GM12801 (cell line): ENCODE results near the gene IZUMO4.

Experiments used
- CTCF ChIP-seq: IDR thresholded peaks from one replicate; pipeline ENCODE4 v1.5.1; 2011; ENCODE audit warnings: control low read depth; ENCODE audit not compliant: insufficient read length; ENCODE audit errors: extremely low read depth

Gene IZUMO4

GRCh38 chr19:2116507-2116906 is 19.8 kb downstream of the IZUMO4 start:
- TF ChIP-seq CTCF: no peak

GRCh38 chr19:2117215-2117960 is 20.7 kb downstream of the IZUMO4 start:
- no peak for TF ChIP-seq CTCF

DNA sequence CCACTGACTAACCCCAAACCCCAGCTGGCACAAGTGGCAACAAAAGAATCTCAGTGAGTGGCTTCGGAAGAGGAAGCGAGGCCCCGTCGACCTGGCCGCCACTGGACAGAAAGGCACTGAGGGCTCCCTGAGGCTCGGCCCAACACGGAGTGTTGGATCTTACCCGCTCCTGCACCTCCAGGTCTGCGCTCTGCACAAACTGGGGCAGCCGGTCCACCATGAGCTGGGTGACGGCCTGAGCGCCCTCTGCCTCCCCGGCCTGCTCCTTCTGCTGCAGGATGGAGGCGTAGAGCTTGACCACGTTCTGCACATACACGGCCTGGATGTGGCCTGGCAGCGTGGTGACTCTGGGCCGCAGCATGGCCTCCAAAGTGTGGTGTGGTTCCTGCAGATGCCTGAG is 21.7 kb downstream of the IZUMO4 start:
- no peak for TF ChIP-seq CTCF

DNA sequence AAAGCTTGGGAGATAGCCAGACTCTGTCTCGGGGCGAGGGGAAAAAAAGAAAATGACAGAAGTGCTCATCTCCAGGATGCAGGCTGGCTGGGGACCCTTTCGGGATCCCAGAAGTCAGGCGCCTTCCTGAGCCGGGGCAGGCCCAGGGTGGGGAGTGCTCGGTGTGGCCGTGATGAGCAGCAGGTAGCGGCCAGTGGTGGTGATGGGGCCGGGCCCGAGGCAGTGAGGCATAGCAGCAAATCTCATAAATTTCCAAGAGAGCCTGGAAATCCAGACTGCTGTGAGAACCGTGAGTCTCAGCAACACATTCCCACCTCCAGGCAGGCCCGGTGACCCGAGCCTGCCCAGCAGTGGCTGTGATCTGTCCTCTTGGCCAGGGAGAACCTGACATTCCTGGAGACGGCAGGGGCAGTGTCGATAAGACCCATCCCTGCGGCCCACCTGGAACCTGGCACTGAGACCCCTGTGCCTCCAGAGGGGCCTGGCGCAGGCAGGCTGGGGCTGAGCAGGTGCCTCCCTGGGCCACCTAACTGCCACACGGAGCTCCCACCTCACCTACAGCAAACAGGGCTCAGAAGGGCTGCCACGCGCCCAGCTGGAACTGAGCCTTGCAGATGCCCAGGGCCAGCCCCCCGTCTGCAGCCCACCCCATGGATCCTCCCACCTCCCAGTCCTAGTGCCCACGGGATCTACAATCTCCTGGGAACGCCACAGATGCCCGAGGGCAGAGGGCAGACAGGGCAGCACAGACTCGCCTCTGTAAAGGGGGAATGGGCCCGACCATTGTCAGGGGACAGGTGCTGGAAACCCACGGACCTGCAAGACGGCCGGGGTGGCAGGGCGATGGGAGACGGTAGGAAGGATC is 23.4 kb downstream of the IZUMO4 start:
- TF ChIP-seq CTCF: no peak

DNA sequence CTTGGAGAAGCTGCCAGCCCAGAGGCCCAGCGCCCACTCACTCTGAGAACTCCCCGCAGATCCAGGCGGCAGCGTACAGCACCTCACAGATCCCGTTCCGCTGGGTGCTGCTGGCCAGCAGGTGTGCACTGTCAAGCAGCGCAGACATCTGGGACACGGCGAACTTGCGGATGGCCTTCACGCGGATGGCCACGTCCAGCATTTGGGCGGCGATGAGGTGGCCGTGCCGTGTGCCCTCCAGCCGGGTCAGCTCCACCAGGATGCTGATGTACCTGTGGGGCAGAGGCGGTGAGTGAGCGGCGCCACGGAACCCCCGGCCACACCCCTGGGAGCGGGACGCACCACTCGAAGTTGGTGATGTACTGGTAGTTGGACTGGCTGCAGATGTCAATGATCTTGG is 24.1 kb downstream of the IZUMO4 start:
- TF ChIP-seq CTCF: no peak

GRCh38 chr19:2121416-2122051 is 24.8 kb downstream of the IZUMO4 start:
- no peak for TF ChIP-seq CTCF

GRCh38 chr19:2122251-2122650 is 25.5 kb downstream of the IZUMO4 start:
- no peak for TF ChIP-seq CTCF
